HG03575 (cell line): ENCODE measurements around the gene TIMM17A.

Source experiments
- ATAC-seq: cut with Tn5 transposase; IDR thresholded peaks from one replicate; pipeline ENCODE4 v1.9.1; 2021; ENCODE audit not compliant: unreplicated experiment, insufficient number of reproducible peaks, low FRiP score; ENCODE audit errors: extremely low read depth

The TIMM17A gene

DNA sequence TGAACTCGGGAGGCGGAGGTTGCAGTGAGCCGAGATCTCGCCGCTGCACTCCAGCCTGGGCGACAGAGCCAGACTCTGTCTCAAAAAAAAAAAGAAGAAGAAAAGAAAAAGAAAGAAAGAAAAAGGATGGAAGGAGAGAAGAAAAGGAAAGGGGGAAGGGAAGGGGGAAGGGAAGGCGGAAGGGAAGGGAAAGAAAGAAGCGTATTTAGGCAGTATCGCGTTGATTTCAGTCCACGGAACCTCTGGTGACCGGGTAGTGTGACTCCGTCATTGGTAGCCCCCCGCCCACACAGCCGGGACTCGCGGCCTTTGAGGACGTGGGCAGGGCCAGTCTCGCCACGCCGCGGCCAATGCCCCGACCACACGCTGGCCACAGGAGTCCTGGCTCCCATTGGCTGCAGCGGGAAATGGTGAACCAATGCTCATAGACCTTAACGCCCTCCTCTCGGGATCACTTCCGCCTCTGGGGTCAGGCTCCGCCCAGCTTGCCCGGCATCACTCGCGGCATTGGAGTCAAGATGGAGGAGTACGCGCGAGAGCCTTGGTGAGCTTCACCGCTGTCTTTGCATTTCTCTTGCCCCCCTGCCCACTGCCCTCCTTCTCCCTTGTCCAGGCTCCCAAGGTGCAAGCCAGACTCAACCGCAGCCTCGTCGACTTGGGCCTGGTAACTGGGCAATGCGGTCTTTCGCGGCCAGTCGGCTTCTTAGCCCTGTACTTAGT, at the start of gene TIMM17A:
Gene TIMM17A (plus strand): TSS at position 495 of the 720 bp plus-strand sequence. CDS start 24 bp downstream, at position 519.
- peak; percentile 86 for ATAC-seq

DNA sequence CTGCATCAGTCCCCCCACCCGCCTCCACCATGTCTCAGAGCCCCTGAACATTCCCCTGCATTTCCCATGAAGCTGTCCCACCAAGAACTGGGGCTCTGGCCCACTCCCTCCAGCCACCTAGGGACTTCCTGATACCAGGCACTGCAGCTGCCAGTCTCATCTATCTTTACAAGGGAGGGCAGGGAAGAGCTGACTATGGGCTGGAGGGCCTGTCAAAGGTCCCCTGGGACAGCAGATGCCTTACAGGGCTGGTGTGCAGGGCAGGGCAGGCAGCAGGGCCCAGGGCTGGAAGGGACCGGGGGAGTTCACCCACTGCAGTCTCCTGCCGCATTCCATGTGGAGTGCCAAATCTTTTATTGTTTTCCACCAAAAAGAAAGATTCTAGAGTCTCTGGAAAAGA, 49.0 kb upstream of the TIMM17A start:
- ATAC-seq: no peak

DNA sequence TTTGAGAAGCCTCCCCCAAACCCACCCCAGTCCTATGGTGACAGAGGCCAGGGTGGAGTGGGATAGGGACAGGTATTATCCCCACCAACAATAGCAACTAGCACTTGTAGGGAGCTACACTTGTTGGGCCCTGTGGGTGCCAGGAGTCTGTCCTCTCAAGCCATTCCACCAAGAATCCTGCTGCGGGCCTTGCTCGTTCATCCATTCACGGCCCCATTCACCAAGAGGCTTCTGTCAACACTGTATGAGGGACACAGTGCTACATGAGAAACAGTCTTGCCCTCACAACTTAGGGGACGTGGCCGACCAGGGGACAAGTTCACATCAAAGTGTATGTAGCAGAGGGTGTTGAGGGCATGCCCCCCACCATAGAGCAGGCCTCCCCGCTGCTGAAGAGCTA, 47.7 kb upstream of the TIMM17A start:
- ATAC-seq: no peak

DNA sequence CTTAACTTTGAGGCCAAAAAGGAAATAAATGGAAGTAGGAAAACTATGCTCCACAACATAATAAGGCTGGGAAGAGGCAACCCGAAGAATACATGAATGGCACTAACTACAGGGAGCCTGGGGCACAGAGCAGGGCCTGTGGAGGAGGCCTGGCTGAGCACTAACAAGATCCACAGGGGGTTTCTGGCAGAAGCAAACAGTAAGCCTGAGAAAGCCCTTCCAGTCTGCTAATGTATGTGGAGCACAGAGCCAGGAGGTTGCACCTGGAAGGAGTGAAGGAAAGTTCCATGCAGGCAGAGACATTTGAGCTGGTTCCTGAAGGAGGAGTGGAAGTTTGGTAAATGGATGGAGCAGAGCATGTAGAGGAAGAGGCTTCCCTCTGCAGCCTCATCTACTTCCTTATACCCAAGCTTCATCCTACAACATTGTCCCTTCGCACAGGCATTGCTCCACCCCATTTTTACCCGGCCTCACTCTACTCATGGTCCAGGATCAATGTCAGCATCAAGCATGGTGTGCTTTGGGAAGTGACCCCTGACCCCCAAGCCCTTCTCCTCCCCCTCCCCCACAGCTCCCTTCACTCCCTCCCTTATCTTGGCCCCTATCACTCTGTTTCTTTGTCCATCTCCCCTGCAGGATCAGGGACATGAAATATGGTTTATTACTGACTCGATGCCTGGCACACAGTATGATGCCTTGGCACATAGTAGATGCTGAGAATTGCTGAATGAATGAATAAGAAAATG, 43.3 kb upstream of the TIMM17A start:
- no peak for ATAC-seq

DNA sequence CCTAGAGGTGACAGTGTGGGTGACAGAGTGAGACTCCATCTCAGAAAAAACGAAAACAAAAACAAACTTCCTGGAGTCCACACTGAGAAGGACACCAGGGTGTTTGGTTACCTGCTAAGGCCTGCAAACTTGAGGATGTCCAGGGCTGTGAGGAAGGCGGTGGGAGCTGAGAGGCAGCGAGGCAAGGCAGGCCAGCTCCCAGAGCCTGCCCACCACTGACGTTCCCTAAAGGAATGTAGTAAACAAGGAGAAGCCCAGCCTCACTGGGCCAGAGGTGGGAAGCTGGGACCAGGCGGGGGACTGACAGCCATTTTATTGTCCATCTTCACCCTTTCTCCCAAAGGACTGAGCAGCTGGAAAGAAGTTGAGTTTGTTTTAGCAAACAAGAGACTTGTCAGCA, 42.5 kb upstream of the TIMM17A start:
- no peak for ATAC-seq

DNA sequence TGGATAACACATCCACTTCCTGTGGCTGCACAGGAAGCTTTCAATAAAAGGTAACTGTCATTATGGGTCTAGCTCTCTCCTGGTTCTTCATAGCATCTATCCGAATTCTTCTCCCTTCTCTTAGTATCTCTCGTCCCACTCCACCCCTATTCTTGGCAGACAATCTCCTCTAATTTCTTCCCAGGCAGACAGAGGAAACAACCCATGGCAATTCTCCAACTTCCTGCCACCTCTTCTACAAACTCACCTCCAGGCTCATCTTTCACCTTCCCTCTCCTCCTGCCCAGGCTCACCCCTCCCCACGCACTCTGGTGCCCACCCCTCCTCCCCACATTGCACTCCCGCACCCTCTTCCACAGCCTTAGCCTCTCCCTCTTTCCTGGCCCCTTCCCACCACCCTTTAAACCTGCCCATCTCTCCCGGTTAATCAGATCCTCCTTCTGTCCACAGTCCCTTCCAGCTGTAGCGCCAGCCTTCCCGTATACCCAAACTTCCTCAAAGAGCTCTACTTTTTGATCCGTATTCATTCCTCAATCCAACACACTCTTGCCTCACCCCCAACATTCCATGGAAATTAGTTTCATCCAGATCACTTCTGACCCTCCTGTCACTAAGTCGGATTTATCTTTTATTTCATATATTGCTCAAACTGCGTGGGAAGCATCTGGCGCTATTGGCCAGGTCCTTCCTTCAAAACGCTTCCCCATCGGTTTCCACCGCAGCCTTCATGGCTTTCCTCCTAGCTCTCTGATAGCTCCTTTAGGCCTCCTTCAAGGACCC, 40.7 kb upstream of the TIMM17A start:
- ATAC-seq: no peak

DNA sequence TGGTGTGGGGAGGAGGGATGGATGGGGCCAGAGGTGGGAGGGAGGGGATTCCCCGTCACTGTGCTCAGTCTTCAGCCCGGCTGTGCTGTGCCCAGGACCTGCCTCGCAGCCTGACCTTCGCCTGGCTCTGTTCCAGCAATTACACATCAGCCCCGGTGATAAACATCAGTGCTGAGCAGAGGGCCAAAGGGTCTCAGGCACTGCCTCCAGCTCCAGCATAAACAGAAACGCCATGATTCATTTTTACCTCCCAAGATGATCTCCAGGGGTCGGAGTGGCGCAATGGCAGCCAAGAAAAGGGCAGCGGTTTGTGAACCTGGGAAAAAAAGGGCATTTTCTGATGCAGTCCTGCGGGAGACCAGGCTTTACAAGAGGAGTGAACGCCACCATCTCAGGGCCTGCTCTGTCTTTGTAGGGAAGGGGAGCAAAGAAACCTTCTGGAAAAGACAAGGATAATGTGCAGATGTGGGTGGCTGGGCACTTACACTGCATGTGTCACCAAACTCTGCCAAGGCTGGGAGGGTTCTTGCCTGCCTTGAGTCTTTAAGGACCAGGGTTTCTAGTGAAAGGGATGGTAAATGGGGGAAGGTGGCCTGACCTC, 38.6 kb upstream of the TIMM17A start:
- no peak for ATAC-seq

DNA sequence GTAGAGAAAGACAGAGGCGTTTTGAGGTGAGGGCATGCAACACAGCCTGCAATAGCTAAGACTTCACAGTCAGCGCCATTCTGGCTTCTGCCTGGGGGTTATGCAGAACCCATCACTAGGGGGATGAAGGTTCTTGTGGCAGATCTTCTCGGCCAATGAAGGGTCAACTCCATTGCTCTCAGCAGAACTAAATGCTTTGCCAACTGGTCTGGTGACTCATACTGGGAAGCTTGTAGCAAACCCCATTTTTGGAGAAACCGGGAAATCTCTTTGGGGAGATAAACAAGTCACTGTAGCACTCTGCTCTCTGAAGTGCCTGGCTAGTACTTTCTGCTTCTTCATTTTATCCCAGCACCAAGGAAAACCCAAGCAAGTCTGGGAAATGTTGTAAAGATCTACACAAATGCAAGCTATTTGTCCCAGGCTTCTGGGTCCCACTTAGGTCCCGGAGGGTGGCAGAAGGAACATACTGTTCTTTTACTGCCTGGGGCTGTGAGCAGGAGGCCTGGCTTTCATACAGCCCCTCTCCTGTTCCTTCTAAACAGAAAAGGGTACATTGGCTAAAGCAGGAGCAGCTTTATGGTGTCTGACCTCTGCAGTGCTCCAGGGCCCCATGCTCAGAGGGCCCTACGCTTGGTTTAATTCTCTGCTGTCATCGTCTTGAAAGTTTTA, 37.8 kb upstream of the TIMM17A start:
- no peak for ATAC-seq

DNA sequence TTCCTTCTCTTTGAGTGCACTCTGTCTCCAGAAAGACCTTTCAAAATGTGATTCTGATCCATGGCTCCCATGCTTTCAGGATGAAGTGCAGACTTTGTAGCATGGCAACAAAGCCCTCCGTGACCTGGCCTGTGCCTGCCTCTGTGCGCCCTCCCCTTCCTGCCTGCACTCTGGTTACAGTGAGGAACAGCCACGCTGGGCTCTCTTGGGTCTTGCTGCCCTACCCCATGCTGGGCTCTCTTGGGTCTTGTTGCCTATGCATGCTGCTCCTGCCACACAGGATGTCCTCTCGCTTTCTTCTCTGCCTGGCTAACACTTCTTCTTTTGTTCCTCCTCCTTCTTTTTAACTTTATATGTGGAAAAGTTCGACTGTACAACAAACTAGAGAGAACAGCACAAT, 37.0 kb upstream of the TIMM17A start:
- ATAC-seq: no peak

DNA sequence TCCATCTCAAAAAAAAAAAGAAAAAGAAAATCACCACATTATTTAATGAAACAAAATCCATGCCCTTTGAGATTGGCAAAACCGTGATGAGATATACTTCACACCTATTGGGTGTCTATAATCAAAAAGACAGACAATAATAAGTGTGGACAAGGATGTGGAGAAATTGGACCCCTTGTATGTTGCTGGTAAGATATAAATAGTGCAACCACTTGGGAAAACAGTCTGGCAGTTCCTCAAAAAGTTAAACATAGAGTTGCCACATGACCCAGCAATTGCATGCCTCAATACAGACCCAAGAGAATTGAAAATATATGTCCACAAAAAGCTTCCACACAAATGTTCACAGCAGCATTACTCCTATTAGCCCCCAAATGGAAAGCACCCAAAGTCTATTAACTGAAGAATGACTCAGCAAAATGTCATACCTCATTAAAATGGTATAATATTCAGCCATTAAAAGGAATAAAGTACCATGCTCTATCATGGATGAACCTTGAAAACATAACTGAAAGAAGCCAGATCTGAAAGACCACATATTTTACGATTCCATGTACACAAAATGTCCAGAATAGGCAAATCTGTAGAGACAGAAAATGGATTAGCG, 33.2 kb upstream of the TIMM17A start:
- ATAC-seq: no peak

DNA sequence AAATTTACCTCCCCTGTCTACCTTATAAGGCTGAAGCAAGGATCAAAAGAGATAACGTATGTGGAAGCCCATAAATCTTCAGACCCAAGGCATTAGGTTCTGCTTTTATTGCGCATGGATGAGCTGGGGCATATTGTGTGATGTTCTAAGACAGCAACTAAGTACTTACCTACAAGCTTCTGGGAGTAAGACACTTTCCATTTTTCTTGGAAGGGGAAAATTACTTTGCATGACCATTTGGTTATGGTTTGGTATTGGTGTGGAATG, 30.1 kb upstream of the TIMM17A start:
- ATAC-seq: no peak

DNA sequence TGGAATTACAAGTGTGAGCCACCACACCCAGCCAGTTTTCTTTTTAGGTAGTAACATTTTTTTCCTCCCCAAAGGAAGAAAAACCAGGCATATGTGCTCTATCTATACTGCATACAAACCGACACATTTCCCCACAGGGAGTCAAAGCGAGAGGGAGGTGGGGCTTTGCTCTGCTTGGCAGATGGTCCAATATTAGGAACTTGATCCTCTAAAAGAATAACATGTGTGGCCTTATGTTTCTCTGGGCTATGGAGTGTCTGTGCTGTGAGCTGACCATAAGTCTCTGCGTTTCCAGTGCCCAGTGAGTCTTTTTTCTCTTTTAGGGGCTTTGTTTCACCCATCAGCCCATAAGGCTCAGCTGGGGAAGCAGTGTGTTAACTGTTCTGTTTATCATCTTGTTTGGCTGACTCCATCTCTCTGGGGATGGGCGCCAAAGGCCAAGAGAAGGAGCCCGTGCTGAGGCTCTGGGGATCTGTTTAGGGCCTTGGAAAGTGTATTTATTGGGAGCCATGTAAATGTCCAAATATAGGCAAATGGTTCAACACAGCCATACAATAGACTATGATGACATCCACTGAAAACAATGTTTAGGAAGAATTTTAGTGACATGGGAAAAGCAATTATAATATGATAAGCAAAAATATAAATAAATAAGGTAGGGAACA, 29.2 kb upstream of the TIMM17A start:
- no peak for ATAC-seq

DNA sequence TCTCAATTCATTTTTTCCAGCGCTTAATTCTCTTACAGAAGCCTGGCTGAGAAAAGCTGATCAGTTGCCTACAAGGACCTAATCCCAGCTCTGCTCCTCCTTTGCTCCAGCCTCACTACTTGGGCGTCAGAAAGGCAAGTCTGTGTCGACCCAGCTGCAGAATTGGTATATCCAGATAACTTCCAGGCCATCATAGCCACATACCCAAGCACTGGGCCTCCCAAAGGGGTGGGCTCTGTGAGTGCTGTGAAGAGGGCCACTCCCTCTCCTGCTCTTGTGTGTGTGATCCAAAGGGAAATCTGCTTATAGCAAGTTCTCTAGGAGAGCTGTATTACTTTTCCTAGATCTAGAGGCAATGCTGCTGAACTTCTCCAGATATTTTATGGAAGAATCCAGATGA, 27.0 kb upstream of the TIMM17A start:
- no peak for ATAC-seq

DNA sequence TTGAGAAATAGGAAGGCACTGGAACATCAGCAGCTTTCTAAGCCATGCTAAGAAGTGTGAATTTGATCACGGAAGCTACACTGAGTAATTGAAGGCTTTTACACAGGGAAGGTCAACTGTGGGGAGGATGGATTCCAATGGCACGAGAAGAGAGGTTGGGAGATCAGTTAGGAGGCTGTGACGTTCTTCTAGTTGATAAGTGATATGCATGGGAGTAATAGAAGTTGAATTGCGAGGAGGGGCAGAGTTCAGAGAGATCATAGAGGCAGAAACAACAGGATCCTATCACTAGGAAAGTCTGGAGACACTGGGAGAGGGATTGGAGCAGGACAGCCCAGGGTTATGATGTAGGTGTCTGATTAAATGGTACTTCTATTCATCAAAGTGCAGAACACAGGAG, 25.2 kb upstream of the TIMM17A start:
- ATAC-seq: no peak

DNA sequence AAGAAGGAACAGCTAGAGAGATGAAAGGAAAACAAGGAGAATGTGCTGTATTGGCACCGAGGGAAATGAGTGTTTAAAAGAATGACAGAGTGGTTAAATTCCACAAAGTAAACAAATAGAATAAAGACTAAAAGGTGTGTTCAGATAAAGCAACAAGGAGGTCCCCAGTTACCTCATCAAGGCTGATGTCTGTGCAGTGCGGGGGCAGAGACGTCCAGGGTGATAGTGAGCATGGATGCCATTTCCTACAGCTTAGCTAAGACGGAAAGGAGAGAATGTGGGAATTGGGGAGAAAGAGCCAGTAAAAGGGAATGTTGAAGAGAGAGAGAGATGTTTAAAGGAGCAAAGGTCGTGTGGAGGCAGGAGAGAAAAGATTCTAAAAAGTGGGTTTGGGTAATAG, 24.5 kb upstream of the TIMM17A start:
- no peak for ATAC-seq

DNA sequence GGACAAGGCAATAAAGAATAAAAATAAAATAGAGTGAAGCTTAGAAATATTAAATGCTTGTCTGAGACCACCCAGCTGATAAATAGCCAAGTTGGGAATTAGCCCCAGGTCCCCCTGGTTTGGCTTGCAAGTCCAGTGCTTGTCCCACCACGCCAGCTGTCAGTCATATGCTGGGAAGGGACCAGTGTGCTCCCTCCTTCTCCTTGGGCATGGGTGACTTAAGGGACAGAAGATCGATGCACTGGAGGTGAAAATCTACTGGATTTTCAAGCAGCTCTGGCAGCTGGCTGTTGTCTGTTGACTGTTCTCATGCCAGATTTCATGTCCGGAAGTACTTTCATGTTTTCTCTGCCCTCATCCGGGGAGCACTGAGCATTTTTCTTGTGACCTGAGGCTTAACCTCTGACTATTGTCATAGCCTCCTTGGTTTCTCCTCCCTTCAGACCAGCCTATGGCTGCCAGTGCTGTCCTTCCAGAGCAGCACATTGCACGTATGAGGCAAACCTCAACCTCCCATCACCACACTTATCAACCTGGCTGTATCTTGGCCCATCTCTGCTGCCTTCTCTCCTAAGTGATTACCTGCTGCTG, 21.4 kb upstream of the TIMM17A start:
- no peak for ATAC-seq

DNA sequence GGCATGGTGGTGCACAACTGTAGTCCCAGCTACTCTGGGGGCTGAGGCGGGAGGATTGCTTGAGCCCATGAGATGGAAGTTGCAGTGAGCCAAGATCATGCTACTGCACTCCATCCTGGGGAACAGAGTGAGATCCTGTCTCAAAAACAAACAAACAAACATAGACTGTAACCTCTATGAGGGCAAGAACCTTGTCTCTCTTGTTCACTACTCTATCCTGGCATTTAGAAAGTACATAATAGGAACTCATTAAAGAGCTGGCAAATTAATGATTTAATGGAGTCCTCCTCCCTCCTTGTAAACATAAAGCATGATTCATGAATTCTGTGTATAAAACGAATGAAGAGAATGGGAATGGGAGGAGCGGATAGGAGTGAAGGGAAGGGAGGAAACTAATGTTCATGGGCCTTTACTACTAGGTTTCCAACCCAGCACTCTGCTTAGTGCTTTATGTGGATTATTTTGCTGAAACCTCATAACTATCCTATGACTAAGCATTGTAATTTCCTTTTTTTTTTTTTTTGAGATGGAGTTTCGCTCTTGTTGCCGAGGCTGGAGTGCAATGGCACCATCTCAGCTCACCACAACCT, 17.6 kb upstream of the TIMM17A start:
- ATAC-seq: no peak
